H1 (cell line): ENCODE measurements around the gene HS6ST1. TPM values are rescaled to one million over a fixed set of nuclear protein-coding genes. Genes with fewer than 3 reads are reported as not detected.

ENCODE experiments used
- SUZ12 ChIP-seq: fragments of 200-600 bp; sonication (generic); IDR thresholded peaks from 2 replicates; pipeline ENCODE4 v1.6.1; 2012; ENCODE audit warnings: mild to moderate bottlenecking, inconsistent platforms, low read length, moderate library complexity, mixed read lengths
- polyA plus RNA-seq, 7 experiments: library from polyadenylated mRNA; depleted of rRNA in 3 of 7; stranded (reverse) in 5 of 7; unstranded in 2 of 7; fragments of >200 nt in 5 of 7; fragments of 200-250 nt in 2 of 7; gene quantifications; 1 replicate in 5 of 7; 2 replicates in 1 of 7; 4 replicates in 1 of 7; pipeline versions ENCODE4 v1.2.1 to v1.2.3, GENCODE V29; 2011 to 2013; ENCODE audit warnings: missing spikeins in 2 of 7, mixed read lengths in 2 of 7
- total RNA-seq: library from RNA; stranded (reverse); fragmentation: NEBNext Ultra II Directional; extraction: Animal tissue kit (Norgen Biotek cat#: 25700); gene quantifications from 2 replicates; pipeline ENCODE4 v1.2.1, GENCODE V29; 2021

HS6ST1 gene
- total and polyA plus RNA-seq, 2 of the 8 experiments (the other 6 are each of a cell fraction or from before 2014, with no cell fraction given): 37.4 to 74.6 TPM

GRCh38 chr2:128300151-128301020, 18.3 kb downstream of the HS6ST1 start (continued):
- TF ChIP-seq SUZ12: no peak
